GM13976 (cell line): ENCODE measurements around the gene C10orf71.

Source experiments
- DNase-seq: peaks from one replicate; pipeline ENCODE4 v3.0.0; 2012; ENCODE audit warnings: low spot score
- in situ Hi-C: fragments of 300-500 bp; cut with MboI; formaldehyde crosslinking; loops from one replicate; pipeline ENCODE4 v1.12.0; 2022; ENCODE audit warnings: low sequenced_read_pairs, mixed read lengths, inconsistent platforms; ENCODE audit not compliant: unreplicated experiment
- TF ChIP-seq, protein P1 (sequence below): IDR thresholded peaks from 2 replicates; pipeline ENCODE4 v1.5.1; 2012; ENCODE audit warnings: borderline replicate concordance, mild to moderate bottlenecking; ENCODE audit not compliant: insufficient read depth; ENCODE audit errors: extremely low read depth, missing control alignments, control extremely low read depth

Gene C10orf71

DNA sequence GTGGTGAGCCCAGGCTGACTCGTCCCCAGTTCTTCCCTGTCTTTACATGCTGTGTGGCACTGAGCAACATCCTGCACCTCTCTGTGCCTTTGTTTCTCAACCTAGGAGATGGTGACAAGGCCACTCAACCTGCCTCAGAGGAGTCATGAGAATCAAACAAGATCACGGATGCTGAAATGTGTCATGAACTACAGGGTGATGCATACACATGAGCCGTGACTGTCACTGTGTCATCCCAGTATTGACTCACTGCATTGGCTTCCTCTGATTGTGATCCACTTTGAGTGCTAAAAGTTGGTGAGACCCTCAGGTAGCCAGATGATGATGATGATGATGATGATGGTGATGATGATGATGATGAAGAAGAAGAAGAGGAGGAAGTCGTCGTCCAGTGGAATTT lies 11.5 kb downstream of the C10orf71 start:
- TF ChIP-seq, protein P1, sequence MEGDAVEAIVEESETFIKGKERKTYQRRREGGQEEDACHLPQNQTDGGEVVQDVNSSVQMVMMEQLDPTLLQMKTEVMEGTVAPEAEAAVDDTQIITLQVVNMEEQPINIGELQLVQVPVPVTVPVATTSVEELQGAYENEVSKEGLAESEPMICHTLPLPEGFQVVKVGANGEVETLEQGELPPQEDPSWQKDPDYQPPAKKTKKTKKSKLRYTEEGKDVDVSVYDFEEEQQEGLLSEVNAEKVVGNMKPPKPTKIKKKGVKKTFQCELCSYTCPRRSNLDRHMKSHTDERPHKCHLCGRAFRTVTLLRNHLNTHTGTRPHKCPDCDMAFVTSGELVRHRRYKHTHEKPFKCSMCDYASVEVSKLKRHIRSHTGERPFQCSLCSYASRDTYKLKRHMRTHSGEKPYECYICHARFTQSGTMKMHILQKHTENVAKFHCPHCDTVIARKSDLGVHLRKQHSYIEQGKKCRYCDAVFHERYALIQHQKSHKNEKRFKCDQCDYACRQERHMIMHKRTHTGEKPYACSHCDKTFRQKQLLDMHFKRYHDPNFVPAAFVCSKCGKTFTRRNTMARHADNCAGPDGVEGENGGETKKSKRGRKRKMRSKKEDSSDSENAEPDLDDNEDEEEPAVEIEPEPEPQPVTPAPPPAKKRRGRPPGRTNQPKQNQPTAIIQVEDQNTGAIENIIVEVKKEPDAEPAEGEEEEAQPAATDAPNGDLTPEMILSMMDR = no peak
- in situ Hi-C loops = no loop called here
- DNase-seq = no peak

GRCh38 chr10:49310901-49311554 lies 12.1 kb downstream of the C10orf71 start:
- TF ChIP-seq, protein P1 = no peak
- in situ Hi-C loops = no loop called here
- DNase-seq = no peak

- no peak for DNase-seq
- in situ Hi-C loops = no loop called here
- TF ChIP-seq, protein P1 = no peak
Observed at GRCh38 chr10:49311555-49312236, 12.7 kb downstream of the C10orf71 start.

- in situ Hi-C loops = no loop called here
- no peak for DNase-seq
- TF ChIP-seq, protein P1 = no peak
Observed at GRCh38 chr10:49312246-49312869, 13.4 kb downstream of the C10orf71 start.

DNA sequence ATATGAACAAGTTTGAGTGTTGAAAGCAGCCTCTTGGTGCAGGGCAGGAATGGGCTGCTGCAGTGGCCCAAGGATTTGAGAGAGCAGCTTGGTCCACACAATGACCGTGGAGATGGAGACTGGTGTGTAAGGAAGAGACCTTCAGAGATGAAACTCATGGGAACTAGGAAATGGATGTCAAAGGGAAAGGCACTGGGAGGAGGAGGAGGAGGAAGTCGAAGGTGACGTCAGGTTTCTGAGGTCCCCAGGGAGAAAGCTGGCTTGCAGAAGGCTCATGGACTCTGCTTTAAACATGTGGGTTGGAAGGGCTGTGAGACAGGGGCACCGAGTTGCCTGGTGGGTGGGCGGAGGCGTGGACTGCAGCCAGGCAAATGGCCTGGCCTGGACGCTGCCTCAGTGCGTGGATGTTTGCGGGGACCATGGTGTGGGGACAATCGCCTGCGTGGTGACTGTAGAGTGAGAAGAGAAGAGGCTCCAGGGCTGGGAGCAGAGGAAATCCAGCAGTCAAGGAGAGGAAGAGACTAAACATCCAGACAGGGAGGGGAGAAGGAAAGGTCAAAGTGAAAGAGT lies 14.6 kb downstream of the C10orf71 start:
- in situ Hi-C loops = no loop called here
- no peak for DNase-seq
- TF ChIP-seq, protein P1 = no peak

- TF ChIP-seq, protein P1 = no peak
- no peak for DNase-seq
- in situ Hi-C loops = no loop called here
Observed at GRCh38 chr10:49314806-49315205, 15.8 kb downstream of the C10orf71 start.
